DMS53 (cell line): ENCODE results near the gene KRT8.

Experiments used
- DNase-seq: peaks from one replicate; lab custom pipeline; 2025; lab: John Stamatoyannopoulos, UW

Gene KRT8

GRCh38 chr12:52847335-52848102 is 57.4 kb downstream of the KRT8 start:
- no peak for DNase-seq
